Loucy (cell line): ENCODE data around the gene TMEM25.

Source experiments
- CTCF ChIP-seq: fragments of 200-600 bp; sonication (generic); conservative IDR thresholded peaks from 2 replicates; pipeline ENCODE4 v1.5.1; 2014; ENCODE audit warnings: mild to moderate bottlenecking, antibody characterized with exemption, low read length
- EZH2phosphoT487 ChIP-seq: fragments of 200-600 bp; IDR thresholded peaks from 2 replicates; pipeline ENCODE4 v1.6.1; 2018; ENCODE audit warnings: antibody characterized with exemption, mild to moderate bottlenecking, moderate library complexity, borderline replicate concordance

- no peak for TF ChIP-seq CTCF
- no peak for TF ChIP-seq EZH2phosphoT487
Observed at GRCh38 chr11:118572981-118573550, 42.1 kb downstream of the TMEM25 start.
